ENCODE measurements around the gene BPIFB1.

The BPIFB1 gene

DNA sequence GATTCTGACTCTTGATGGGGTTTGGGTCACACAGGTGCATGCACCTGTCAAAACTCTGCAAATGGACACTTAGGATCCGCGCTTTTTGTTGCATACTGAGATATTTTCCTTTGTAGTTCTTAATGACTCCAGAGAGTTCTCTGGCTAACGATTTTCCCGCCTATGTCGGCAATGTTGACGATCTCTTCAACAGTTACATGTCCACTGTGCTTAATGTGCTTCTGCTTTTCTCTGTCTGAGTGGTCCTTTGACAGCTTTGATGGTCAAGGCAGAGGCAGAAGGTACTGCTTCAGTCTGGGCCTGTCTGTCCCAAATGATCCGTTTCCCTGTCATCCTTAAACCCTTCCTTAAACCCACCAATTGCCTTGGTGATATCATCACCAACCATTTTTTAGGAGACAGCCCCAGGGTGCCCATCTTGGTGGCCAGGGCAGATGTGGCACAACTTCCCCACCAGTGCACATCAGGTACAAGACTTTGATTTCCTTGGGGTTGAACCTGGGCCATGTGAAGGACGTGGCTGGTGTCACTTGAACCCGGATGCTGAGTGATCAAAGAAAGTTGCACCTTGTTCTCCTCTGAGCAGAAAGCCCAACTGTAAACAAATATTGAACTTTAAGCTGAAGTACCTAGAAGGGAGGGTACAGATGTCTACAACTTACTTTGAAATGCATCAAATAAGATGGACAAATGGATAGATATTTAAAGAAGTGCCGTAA, 10.7 kb upstream of the BPIFB1 start:
- in situ Hi-C loops (cut with HindIII; ENCODE audit: low sequenced_read_pairs): no loop called here

DNA sequence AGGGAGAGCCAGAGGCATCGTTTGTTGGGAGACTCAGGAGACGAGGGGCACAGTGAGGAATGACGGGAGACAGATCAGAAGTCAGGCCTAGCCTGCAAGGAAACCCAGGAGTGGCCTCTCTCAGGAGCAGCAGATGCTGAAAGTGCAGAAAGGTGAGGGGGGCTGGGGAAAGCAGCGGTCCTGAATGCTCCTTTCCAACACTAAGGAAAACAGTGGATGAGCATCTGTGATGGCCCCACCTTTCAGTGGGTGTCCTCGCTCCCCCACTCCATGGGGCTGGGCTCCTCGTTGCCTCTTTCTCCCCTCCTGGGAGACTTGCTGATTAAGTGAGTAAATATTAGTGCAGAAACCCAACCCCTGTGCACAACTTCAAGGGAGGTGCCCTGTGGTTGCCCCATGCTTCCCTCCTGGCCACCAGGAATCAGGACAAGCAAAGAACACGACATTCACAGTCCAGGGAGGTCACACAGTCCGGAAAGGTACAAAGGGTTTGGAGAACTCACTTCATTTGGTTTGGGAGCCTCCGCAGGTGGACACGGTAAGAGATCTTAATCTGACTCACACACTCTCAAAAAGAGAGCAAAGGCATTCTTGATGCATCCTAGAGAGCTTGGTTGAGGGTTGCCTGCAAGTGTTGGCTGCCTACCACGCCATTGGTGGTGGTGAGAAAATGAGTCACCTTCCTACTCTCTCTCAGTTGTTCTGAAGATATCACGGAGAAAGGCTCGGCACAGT, 9.7 kb upstream of the BPIFB1 start:
- in situ Hi-C loops (cut with HindIII; ENCODE audit: low sequenced_read_pairs): no loop called here

DNA sequence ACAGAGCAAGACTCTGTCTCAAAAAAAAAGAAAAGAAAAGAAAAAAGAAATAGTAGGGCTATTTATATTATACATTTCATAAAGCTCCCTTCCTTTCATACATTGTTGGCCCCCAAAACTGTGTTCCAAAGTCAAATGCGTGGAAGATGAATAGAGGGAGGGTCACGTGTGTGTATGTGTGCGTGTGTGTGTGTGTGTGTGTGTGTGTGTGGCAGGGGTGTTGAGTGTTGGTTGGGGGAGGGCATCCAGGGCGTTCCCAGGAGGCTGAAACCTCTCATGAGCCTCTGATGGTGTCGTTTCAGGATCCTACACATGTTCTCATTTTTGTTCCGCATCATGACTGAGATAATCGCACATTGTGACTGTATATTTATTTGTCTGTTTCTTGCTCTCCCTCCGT, 7.8 kb upstream of the BPIFB1 start:
- in situ Hi-C loops (cut with HindIII; ENCODE audit: low sequenced_read_pairs): loop anchor here (25.0 kb wide), 1 partner anchor 363 kb away; no protein-coding TSS in a partner anchor

DNA sequence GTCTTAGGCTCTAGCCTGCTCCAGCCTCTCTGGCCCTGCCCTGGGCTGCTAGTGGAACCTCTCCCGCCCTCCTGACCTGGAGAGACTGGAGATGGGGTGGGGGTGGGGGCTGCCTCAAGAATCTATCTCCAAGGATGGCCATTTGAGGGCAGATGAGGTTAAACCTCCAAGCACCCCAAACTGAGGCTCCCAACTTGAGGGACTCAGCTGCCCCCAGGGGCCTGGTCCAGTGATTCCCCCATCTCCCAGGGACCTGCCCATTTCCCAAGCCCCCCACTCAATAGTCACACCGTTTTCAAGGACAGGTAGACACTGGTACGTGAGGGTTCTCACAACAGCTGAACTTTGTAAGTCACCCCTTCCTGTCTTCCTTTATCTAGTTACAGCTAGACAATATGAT, 7.1 kb upstream of the BPIFB1 start:
- in situ Hi-C loops (cut with HindIII; ENCODE audit: low sequenced_read_pairs): loop anchor here (25.0 kb wide), 1 partner anchor 364 kb away; no protein-coding TSS in a partner anchor

DNA sequence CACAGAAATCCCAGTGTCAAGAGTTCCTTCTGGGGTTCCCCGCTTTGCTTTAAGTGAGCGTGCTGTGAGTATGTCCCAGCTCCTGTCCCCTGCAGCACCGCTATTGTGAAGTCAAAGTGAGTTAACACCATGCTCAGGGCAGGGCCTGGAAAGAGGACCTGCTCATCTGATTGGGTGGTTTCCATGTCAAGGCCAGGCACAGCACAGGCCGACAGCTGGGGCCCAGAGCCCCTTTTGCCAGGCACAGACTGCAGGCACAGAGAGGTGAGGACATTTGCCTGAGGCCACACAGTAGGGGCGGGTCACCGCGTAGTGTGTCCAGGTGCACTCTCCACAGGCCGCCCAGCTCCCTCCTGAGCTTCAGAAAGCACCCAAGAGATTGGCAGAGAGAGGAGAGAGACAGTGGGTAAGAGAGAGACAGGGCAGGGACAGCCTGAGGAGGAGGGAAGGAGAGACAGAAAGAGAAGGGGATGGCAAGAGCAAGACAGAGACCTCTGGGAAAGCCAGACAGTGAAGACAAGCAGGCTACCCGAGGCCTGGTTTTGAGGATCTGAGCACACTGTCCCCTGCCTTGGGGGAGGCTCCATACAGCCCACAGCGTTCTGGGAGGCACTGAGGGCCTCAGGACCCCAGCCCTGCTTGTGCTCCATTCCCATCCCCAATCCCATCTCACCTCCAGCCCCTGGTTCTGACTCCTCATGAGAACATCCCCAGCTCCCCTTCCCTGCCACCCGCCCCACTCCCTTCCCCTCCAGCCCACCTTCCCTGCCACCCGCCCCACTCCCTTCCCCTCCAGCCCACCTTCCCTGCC, 6.5 kb upstream of the BPIFB1 start:
- in situ Hi-C loops (cut with HindIII; ENCODE audit: low sequenced_read_pairs): loop anchor here (25.0 kb wide), 1 partner anchor 364 kb away; no protein-coding TSS in a partner anchor

DNA sequence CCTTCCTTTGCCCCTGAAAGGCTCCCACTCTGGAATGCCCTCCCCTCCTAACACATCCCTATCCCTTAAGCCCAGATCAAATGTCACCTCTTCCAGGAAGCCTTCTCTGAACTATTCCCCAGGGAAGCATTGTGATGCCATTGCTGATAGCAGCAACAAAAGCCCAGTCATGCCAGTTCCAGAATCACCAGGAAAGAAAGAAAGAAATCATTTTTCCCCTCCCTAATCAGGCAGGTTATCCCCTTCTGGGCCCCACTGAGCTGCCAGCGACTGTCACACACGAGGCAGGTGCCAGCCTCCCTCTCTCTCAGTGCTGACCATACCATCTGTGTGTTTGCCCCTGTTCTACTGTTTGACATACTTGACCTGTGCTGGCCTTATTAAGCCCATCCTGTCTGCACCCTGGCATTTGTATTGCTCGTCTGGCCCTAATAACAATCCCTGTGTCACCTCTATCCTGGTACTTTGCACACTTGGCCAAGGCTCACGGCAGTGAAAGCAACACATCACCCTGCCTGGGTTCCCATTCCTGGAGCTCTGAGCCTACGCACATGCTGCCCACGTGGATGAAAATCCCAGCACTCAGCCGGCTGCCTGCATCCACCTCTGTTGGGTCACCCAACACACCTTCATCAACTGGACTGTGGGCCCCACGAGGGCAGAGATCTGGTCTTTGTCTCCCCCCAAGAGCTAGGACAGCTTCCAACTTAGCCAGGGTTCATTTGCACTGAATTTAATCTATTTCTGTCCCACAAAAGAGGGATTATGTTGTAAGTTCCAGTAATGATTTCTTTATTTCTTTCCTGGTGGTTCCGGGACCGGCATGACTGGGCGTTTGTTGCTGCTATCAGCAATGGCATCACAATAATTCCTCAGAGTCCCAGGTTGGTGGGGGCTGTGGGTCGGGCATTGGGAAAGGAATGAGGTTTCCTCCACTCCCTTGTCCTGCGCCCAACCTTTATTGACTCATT, 5.3 kb upstream of the BPIFB1 start:
- in situ Hi-C loops (cut with HindIII; ENCODE audit: low sequenced_read_pairs): loop anchor here (25.0 kb wide), 1 partner anchor 365 kb away; no protein-coding TSS in a partner anchor

DNA sequence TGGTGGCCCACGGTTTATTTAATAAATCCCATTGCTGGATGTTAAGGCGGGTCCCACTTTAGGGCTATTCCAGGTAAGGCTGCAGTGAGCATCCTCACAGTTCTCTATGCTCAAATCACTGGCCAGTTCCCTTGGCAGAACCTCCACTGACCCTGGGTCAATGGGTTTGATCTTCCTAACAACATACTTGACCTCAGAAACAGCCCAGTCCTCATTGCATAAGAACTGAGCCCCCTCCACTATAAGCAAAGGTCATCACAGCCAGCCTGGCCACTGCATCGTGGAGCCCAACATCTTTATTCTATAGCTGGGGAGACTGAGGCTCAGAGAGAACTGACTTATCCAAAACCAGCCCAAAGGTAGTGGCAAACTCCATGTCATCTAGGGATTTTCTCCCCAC, 4.3 kb upstream of the BPIFB1 start:
- in situ Hi-C loops (cut with HindIII; ENCODE audit: low sequenced_read_pairs): loop anchor here (25.0 kb wide), 1 partner anchor 366 kb away; no protein-coding TSS in a partner anchor

DNA sequence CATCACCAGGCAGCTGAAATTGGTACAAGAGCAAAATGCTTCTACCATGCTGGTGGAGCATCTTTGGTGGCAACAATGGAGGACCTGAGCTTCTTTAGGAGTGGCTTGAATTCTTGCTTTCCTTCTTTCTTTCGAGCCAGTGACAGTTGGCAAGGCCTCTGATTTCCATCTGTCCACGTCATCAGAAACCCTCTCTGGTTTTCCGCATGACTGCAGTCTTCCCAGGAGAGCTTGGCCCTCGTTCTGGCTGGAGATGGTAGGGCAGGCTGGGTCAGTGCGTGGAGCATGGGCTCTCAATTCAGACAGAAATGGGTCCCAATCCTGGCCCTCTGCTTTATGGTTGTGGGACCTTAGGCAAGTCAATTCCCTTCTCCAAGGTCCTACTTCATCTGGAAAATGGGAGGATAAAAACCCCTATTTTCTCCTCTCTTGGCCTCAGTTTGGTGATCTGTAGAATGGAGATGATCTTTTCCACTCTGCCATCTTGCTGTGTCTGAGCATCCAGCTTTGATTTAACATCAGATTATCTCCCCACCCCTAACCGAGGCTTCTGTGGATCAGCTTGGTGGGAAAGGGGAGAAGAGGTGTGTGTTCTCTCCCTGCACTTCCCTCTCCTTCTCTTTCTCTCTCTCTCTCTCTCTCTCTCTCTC, 3.6 kb upstream of the BPIFB1 start:
- in situ Hi-C loops (cut with HindIII; ENCODE audit: low sequenced_read_pairs): loop anchor here (25.0 kb wide), 1 partner anchor 367 kb away; no protein-coding TSS in a partner anchor

DNA sequence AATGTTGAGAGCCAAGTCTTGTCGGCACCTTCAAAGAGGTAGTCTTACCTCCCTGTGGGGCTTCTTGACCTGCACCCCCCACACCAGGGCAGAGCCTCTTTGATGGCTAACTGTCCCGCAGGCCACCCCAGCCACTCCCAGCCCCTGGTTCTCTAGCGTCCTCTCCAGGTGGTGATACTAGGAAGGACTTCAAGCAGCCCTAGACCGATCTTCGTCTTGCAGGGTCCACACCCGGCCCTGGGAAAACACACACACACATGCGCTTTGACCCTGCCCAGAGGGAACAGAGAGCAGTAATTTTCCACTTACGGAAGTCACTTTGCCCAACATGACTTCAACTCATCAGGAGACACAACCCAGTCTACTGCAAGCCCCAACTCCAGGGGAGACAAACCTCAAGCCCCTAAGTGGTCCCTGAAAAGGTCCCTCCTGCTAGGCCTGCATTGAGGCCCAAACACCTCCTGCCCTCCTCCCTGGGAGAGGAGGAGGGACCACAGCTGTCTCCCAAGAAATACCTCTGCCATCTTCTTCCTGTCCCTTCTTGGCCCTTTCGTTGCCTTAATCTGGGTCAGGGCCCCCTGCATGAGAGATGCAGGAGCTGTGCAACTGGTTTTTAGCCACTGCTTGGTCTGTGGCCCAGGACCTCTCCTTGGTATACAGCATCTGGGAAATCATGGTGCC, 2.9 kb upstream of the BPIFB1 start:
- in situ Hi-C loops (cut with HindIII; ENCODE audit: low sequenced_read_pairs): loop anchor here (25.0 kb wide), 1 partner anchor 368 kb away; no protein-coding TSS in a partner anchor

DNA sequence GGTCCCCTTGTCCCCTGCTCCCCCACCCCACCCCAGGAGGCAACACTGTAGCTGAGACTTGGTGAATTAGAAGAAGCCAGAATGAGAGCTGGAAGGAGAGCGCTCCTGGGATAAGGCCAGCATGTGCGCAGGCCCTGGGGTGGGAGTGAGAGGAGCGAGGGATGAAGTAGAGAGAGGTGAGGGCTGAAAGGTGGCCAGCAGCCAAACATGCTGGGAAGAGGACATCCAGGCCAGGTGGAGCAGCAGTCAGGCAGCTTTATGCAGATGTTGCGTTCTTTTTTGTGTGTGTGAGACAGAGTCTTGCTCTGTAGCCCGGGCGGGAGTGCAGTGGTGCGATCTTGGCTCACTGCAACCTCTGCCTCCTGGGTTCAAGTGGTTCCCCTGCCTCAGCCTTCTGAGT, 2.2 kb upstream of the BPIFB1 start:
- in situ Hi-C loops (cut with HindIII; ENCODE audit: low sequenced_read_pairs): loop anchor here (25.0 kb wide), 1 partner anchor 368 kb away; no protein-coding TSS in a partner anchor

DNA sequence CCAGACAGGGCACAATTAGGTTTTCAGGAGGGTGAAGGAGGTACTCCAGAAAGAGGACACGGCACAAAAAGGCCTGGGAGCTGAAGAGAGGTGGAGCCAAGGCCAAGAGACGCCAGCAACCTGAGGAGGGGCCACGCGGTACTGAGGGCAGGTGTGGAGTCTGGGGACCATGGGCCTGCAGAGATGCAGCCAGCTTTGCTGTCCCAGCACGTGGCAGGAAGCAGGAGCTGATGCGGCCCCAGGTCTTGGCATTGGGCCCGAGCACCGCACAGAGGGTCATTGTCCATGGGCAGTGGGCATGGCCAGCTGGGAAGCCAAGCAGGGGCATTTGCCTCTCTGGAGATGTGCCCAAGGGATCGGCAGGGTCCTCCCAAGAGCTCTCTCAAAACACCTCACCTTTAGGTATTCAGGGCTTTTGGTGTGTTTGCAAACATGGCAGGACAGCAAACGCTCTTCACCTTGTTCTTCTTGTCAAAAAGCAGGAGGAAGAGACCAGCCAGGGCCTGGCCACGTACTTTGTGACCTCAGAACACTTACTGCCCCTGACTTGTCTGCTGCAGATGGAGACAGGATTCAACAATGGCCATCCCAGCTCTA, 1.4 kb upstream of the BPIFB1 start:
- in situ Hi-C loops (cut with HindIII; ENCODE audit: low sequenced_read_pairs): loop anchor here (25.0 kb wide), 1 partner anchor 369 kb away; no protein-coding TSS in a partner anchor

DNA sequence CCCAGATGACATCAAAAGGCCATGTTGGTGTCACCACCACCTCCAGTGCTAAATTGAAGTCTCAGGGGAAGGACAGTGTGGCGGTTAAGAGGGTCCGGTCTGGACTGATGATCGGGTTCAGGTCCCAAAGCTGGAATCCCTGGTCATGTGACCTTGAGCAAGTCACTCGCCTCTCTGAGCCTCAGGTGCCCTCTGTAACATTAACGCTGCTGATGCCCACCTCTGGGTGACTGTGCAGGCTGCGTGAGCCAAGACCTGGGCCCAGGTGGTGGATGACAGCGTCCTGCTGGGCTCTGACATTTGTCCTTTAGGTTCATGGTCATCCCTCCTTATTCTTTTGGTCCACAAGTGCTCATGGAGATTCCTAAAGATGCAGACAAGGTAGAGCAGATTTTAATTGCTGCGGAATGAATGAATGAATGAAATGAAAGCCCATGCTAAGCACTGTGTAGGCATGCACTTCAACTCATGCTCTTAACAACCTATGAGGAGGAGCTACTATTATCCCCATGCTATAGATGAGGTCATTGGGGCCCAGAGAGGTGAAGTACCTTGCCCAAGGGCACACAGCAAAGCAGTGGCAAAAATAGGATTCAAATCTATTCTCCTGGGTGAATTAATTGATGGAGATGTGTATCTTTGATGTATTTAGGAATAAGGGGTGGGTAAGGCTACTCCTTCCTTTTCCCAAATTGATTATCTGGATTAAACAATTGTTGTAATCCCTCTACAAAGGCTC, 649 bp upstream of the BPIFB1 start:
- in situ Hi-C loops (cut with HindIII; ENCODE audit: low sequenced_read_pairs): loop anchor here (25.0 kb wide), 1 partner anchor 370 kb away; no protein-coding TSS in a partner anchor

DNA sequence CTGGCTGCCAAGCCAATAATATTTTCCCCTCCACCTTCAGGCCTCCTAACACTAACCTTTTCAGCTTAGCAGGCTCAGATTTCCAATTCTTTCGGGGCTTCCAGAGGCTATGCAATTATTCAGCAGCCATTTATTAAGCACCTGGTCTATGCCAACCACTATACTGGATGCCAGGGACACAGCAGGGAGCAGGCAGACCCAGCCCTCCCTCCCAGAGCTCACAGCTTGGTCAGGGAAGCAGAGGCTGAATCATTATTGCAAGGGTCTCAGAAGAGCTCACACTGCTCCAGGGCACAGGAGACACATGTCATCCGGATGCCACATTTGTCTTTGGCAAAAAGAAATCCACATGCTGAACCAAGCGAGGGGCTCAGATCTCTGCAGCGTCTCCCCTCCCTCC, 1.3 kb downstream of the BPIFB1 start:
- in situ Hi-C loops (cut with HindIII; ENCODE audit: low sequenced_read_pairs): loop anchor here (25.0 kb wide), 1 partner anchor 372 kb away; no protein-coding TSS in a partner anchor

DNA sequence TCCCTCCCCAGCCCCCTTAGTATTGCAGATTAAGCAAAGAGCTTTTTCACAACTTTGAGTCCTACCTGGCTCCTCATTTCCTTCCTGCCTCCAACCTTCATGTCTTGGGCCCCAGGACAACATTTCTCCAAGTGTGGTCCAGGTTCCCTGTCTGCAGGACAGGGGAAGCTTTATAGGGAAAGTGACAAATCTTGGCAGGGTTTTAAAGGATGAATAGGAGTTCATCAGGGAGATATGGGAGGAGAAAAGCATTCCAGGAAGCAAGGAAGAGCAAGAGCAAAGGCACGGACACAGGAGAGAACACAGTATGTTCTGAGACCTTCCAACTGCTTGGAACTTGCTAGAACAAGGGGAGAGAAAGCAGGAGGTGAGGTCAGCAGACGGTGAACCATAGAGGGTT, 1.9 kb downstream of the BPIFB1 start:
- in situ Hi-C loops (cut with HindIII; ENCODE audit: low sequenced_read_pairs): loop anchor here (25.0 kb wide), 1 partner anchor 373 kb away; no protein-coding TSS in a partner anchor

DNA sequence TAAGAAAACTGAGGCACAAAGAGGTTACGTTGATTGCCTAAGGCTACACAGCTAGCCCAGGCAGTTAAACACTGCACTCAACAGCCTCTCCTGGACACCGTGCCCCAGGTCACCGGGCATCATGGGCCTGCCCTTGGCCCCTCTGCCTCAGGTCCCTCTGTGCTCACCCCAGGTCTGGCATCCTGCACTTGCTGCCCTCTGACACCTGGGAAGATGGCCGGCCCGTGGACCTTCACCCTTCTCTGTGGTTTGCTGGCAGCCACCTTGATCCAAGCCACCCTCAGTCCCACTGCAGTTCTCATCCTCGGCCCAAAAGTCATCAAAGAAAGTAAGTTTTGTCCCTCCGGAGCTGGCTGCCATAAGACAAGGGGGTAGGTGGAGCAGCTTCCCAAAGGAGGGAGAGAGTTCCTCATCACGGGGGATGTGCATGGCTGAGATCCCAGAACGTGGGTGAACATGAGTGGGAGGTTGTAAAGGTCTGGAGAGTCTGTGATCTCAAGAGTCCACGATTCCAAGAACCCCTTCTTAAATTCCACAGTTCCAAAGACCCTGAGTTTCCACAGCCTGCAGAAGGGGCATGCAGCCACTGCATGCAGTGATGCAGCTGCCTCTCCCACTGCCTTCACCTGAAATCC, 3.0 kb downstream of the BPIFB1 start:
- in situ Hi-C loops (cut with HindIII; ENCODE audit: low sequenced_read_pairs): loop anchor here (25.0 kb wide), 1 partner anchor 374 kb away; no protein-coding TSS in a partner anchor

DNA sequence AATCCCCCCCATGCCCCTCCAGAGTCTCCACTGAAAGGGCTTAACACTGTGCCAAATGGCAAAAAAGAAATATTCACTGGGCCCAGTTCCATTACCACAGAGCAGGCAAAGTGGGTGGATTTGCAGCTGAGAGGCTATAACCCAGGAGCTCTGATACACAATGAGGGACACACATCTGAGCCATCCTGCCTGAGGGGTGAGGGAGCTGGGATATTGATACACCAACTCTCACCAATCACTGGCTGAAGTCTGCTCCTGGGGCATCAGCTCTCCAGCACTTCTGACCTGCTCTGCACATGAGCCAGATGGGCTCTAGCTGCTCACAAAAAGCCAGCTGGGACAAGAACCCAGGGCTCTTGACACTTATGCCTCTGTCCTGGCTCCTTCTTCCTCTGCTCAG, 4.9 kb downstream of the BPIFB1 start:
- in situ Hi-C loops (cut with HindIII; ENCODE audit: low sequenced_read_pairs): loop anchor here (25.0 kb wide), 1 partner anchor 376 kb away; no protein-coding TSS in a partner anchor

DNA sequence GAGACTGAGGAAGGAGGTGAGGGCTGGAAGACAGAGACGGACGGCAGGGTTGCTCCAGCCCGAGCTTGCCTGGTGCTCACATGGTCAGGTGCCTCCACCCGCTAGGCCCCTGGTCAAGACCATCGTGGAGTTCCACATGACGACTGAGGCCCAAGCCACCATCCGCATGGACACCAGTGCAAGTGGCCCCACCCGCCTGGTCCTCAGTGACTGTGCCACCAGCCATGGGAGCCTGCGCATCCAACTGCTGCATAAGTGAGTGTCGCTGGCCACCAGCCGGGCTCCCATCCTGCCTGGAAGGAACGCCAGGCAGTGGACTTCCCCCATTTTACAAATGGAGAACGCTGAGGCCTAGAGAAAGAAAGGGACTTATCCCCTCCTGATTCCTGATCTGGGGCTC, 7.8 kb downstream of the BPIFB1 start:
- in situ Hi-C loops (cut with HindIII; ENCODE audit: low sequenced_read_pairs): loop anchor here (25.0 kb wide), 1 partner anchor 379 kb away; no protein-coding TSS in a partner anchor
